GM21447 (cell line): ENCODE results near the gene ARFIP1.
"Not testable (repeated sequence)": the region's sequence is repeated elsewhere in the genome, so short reads cannot be mapped to it uniquely, and the experiment has no call there.

Experiments used
- ATAC-seq: cut with Tn5 transposase; IDR thresholded peaks from one replicate; pipeline ENCODE4 v1.9.1; 2021; ENCODE audit not compliant: unreplicated experiment

ARFIP1 gene

GRCh38 chr4:152779513-152780266 lies at the start of gene ARFIP1, which contains the start of gene TIGD4:
TSS of gene ARFIP1 (plus strand) at chr4:152779954. CDS start at chr4:152829634, 49,680 bp downstream.
TSS of gene TIGD4 (minus strand) at chr4:152779730. CDS start at chr4:152771004, 8,726 bp downstream.
- ATAC-seq, result peak; percentile 93

GRCh38 chr4:152731997-152732396 lies 47.8 kb upstream of the ARFIP1 start:
- no peak for ATAC-seq

GRCh38 chr4:152734015-152734698 lies 45.6 kb upstream of the ARFIP1 start:
- ATAC-seq, result no peak

- no peak for ATAC-seq
These were observed 45.1 kb upstream of the ARFIP1 start for GRCh38 chr4:152734699-152735050.

GRCh38 chr4:152735396-152735859 lies 44.3 kb upstream of the ARFIP1 start:
- no peak for ATAC-seq

- ATAC-seq, result no peak
These were observed 43.8 kb upstream of the ARFIP1 start for GRCh38 chr4:152735906-152736305.

- ATAC-seq, result no peak
These were observed 40.9 kb upstream of the ARFIP1 start for GRCh38 chr4:152738827-152739226.

GRCh38 chr4:152747444-152747843 lies 32.3 kb upstream of the ARFIP1 start:
- no peak for ATAC-seq

- ATAC-seq, result no peak
These were observed 31.1 kb upstream of the ARFIP1 start for GRCh38 chr4:152748619-152749018.

GRCh38 chr4:152763796-152764195 lies 16.0 kb upstream of the ARFIP1 start:
- no peak for ATAC-seq

GRCh38 chr4:152765069-152765737 lies 14.6 kb upstream of the ARFIP1 start:
- not testable (repeated sequence) for ATAC-seq

- ATAC-seq, result peak; percentile 93
These were observed 7.8 kb upstream of the ARFIP1 start for GRCh38 chr4:152771741-152772533.

- ATAC-seq, result no peak
These were observed 6.4 kb upstream of the ARFIP1 start for GRCh38 chr4:152773339-152773738.

- no peak for ATAC-seq
These were observed 5.8 kb upstream of the ARFIP1 start for GRCh38 chr4:152773953-152774352.

- ATAC-seq, result no peak
These were observed 3.4 kb upstream of the ARFIP1 start for GRCh38 chr4:152776352-152776751.

GRCh38 chr4:152777488-152777887 lies 2.3 kb upstream of the ARFIP1 start:
- no peak for ATAC-seq

- ATAC-seq, result no peak
These were observed 870 bp upstream of the ARFIP1 start for GRCh38 chr4:152778656-152779512.

GRCh38 chr4:152780267-152780778 lies 569 bp downstream of the ARFIP1 start:
- no peak for ATAC-seq

- no peak for ATAC-seq
These were observed 5.0 kb downstream of the ARFIP1 start for GRCh38 chr4:152784490-152785350.
